HG03342 (cell line): ENCODE measurements around the gene HECW1.

Source experiments
- ATAC-seq: cut with Tn5 transposase; IDR thresholded peaks from one replicate; pipeline ENCODE4 v1.9.1; 2021; ENCODE audit warnings: mild to moderate bottlenecking, moderate library complexity; ENCODE audit not compliant: unreplicated experiment

Gene HECW1

DNA sequence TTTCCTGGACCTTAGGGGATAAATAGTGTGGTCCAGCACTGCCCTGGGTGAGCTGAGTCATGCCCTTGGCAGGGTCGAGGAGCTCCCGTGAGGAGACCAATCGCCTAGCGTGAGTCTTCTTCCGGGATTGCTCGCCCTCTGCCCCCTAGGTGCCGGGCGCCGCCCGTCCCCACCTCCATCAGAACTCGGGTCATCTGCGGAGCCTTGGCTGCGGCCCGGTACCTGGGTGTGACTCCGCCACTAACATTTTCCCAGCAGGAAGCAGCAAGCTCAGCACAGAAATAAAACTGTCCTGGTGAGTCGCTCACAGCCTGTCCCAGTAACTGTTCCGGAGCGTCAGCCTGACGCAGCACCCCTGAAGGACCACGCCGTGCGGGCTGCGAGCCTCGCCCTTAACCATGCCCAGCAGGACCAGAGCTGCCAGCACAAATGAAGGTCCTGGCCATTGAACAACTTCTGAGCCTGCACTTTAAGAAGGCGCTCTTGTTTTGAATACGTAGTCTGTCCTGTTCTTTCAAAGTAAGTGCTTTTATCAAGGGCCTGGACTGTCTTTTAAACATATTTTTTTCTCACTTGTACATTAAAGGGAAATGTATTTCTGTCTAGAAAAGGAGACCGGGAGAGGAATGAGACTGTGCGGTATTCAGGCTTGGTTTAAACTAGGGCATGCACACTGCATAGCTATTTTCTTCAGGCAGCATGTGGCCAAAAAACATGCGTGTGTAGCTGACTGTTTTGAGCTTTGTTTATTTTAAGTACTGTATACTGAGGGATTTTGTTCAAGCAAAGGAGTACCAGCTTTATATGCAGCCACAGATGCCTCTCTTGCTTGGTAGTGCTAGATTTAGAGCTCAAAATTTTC, 136.7 kb downstream of the HECW1 start:
- no peak for ATAC-seq

DNA sequence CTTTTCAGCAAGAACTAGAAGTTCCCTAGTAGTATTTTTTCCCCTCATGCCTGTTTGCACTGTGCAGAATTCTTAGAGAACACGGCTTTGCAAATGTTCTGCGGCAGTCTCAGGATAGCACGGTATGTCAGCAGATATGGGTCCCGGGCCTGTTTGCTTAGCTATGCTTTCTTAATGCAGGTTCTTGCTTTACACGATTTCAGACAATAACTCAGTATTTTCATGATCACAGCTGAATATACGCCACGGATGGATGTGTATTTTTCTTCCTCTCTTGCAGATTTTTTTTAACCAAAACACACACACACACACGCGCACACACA, 137.3 kb downstream of the HECW1 start:
- no peak for ATAC-seq

DNA sequence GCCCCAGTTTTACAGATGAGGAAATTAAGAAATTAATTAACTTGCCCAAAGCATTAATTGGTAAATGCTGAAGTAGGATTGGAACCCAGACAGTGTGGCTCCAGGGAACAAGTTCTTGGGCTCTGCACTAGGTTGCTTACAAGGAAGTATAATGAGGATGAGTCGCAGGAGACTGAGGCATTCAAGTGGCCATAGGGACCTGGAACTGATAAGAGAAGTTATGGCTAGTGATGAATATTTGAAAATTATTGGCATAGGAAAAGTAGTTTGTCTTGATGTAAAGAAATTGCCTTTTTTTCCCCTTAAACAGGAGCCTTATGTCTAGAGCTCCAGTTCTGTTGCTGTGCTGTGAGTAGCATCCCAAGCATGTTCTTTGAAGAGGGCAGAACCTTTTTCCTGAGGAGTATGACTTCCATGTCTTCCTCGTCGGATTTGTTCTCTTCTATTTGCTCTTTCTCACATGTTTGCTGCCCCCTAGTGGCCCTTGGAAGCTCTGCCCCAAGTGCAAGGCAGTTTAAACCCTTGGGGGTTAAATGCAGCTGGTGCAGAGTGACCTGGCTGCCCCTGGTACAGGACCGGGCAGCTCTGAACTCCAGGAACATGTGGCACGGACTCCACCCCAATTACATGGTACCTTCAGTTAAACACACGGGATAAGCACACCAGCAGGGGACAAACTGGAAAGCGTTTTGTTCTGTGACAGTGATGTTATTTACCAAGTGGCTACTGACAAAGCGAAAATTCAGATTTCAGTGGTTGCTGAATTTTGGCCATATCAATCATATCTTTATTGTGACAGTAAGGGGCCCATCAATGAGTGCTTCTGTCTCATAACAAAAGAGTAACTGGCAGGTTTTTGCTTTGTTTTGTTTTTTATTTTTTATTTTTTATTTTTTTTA, 148.8 kb downstream of the HECW1 start:
- ATAC-seq = peak; percentile 70

DNA sequence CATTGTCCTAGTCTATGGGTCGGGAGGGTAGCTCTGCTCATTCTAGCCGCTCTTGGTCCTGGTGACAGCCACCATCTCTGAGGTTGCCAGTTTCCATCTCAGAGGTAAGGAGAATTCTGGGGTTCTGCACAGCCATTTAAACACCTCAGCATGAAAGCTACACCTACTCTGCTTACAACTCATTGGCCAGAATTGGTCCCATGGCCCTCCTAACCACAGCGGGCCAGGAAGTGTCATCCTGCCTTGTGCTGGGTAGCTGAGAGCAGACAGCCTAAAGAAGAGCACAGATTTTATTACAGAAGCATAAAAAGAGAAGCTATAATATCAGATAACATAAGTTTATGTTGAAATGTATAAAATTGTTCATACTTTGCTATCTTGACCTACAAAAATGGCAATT, 152.7 kb downstream of the HECW1 start:
- no peak for ATAC-seq

DNA sequence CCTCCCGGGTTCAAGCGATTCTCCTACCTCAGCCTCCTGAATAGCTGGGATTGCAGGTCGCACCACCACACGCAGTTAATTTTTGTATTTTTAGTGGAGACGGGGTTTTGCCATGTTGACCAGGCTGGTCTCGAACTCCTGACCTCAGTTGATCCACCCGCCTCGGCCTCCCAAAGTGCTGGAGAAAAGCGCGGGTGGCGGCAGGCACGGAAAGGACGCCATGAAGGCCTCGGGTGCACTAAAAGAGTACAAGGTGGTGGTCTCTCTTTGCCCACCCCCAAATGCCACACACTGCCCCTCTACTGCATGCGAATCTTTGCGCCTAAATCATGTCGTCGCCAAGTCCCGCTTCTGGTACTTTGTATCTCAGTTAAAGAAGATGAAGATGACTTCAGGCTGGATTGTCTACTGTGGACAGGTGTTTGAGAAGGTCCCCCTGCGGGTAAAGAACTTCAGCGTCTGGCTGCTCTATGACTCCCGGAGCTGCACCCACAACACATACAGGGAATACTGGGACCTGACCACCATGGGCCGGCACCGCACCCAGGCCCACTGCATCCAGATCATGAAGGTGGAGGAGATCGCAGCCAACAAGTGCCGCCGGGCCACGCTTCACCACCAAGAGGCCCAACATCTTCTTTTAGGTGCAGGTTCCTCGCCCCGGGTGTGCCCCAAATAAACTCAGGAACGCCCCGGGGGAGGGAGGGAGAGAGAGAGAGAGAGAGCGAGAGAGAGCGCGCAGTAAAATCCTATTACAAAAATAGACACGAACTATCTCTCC, 161.7 kb downstream of the HECW1 start:
- no peak for ATAC-seq

DNA sequence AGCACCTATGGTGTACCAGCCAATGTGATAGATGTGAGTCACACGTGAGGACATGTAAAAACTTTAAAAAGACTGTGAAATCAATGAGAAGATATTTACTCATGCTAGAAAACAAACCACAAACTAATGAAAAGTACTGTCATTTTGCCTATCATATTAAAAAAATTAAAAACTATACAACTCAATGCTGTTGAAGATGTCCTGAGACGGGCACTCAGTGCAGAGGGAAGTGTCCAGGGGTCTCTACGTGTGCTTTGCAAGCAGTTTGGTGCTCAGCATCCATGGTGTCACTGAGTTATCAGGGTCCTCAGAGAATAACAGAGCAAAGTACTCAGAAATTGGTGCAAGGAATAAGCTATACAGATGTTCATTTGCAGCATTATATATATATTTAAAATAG, 162.3 kb downstream of the HECW1 start:
- ATAC-seq = no peak

DNA sequence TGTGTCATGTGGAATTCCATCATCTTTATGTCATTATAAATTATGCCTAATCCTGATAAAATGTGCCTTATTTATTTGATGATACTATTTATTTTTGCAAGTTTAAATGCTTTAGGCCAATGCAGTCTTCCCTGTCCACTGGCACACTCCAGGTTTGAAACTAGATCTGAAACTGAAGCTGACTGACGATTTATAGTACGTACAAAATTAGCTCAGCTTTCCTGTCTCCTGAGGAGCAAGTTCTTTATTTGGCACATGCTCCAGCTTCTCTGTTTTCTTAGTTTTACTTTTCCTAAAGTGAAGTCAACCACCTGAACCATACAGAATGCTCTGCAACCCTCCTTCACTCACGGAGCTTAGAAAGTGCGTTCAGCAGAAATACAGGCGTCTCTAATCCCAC, 164.1 kb downstream of the HECW1 start:
- no peak for ATAC-seq

DNA sequence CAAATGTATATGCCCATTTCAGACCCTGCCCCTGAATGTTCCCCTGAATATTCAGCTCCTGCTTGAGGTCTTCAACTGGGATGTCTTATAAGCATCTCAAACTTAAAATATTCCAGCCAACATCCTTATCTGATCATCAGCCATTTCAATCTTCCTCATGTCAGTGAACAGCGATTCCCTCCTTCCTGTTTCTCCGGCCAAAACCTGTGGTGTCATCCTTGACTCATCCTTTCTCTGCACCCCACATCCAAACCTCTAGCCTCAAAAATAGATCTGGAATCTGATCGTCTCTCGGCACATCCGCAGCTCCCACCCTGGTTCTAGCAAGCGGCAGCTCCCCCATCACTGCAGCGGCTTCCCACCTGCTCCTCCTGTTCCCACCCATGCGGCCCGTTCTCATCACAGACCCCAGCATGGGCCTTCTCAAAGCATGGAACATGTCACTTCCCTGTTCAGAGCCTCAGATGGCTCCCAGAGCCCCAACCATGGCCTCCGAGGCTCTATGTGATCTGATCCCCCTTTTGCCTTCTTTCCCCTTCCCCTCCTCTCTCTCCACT, 165.7 kb downstream of the HECW1 start:
- no peak for ATAC-seq

DNA sequence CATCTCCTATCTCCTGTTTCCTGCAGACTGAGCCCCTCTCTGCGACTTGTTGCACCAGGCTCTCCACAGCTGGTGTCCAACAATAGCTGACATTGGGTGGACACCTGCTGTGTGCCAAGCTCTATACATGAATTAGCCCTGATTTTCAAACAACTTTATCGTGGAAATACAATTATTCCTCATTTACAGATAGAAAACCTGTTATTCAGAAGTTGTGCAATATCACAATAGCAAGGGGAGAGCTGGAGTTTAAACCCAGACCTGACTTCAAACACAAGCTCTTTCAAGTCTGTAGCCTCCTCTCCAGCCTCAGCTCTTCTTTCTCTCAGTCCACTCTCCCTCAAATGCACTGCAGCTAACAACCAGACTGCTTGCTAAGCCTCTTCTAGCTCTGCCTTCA, 168.8 kb downstream of the HECW1 start:
- no peak for ATAC-seq

DNA sequence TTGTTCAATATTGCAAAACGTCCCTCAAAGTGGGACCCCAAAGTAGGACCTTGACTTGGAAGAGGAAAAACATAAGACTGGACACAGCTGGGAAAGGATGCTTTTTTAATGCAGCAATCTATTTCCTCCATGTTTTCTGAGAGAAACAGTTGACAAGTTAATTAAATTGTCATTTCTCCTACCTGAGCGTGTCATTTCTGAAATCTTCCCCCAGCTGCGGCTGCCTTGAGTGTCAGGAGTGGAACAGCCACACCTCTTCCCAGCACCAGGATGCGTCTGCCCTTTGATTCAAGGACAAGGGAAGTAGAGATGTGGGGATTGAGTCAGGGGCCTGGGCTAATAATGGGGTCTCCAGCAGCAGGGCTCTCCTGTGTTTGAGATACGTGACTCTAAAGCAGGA, 171.3 kb downstream of the HECW1 start:
- ATAC-seq = no peak

DNA sequence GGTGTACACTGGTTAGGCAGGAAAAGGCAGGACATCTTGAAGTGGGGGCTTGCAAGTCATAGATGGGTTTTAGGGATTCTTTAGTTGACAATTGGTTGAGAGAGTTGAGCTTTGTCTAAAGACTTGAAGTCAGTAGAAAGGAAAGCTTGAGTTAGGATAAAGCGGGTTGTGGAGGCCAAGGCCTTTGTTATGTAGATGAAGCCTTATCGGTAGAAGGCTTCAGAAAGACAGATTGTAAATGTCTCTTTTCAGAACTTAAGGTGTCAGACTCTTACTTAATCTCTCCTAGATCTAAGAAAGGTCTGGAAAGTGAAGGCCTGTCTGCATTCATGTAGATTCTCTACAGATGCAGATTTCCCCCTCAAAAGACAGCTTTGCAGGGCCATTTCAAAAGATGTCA, 177.4 kb downstream of the HECW1 start:
- no peak for ATAC-seq

DNA sequence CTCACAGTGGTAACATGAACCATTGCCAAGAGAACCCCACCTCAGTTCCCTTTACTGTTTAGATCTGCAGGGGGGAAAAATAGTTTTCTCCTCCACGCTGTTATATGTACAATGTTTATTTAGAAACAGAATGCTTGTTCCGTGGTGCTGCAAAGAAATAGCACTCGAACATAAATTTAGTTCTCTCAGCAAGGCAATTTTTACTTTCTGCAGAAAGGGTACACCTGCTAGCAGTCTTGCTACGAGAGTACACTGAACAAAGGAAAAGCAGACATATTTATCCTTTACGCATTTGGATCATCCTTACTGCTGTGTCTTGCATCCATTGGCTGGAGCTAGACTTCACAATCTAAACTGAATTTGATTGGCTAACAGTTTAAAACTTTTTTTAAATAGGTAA, 178.5 kb downstream of the HECW1 start:
- ATAC-seq = no peak

DNA sequence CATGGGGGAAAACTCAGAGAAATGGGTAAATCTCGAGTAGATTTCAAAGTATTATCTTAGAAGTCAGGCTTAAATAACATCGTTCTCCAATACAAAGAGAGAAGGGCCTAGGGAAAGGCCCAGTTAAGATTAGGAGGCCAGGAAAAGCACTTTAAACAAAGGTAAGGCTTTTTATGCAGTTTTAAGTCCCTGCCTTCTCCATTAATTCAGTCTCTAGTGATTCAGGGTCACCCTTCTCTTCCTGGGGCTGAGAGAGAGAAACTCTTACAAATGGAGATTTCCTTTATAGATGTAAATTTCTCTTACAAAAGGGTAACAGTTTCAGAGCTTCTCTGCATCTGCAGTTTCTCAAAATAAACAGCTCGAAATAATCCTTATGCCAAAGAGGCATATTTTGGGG, 179.3 kb downstream of the HECW1 start:
- ATAC-seq = no peak

DNA sequence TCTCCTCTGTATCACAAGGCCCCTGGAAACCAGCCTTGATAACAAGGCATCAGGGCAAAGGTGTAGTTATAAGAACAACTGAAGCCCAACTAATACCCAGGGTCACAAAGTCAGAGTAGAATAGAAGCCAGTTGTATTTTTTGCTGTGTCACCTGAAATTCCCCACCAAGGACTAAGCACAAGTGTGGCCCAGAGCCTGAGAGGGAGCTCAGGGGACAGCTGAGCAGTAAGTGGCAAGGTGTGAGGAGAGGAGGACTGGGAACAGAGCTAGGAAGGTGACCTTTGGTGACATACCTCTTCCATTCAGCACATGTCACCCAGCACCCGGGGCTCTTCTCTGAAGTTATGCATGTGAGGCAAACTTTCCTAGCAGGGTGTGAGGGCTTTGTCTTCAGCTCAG, 179.9 kb downstream of the HECW1 start:
- ATAC-seq = no peak

DNA sequence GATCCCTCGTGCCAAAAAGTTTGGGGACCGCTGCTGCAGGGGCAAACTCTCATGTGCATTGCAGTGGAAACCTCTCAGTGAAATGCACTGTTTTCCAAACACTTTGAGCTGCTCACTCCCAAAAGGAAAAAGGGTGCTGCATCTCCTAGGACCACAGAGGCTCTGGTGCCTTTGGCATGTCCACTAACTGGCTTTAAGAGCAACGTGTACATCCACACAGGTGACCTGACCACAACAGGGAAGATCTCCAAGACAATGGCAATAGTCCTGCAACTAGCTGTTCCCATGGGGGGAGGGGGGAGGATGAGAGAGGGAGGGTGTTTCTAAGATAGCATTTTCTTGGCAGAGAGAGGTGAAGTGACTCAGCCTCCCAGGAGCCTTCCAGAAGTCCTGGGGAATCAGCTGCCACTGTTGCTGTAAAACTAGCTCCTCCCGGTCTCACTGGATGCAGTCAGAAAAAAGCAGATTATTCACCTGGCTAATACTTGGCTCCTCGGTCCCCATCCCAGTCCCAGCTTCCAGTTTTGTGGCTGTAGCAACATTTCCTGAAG, 181.7 kb downstream of the HECW1 start:
- ATAC-seq = no peak

DNA sequence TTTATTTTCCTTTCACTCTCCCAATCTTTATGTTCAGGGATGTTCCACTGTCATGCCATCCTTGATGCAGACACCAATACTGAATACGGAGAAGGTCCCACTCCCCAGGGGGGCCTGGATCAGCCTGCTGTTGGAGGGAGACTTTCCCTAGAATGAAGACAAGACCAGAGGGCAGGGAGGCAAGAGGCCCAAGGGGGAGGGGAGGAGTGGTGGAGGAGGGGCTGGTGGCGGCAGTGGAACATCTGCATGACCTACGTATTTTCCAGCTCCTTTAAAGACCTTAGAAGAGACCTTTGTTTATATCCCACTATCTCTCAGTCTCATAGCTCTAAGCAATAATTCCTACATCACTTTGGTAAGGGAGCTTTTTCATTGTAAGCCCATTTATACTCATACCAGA, 183.0 kb downstream of the HECW1 start:
- ATAC-seq = no peak

DNA sequence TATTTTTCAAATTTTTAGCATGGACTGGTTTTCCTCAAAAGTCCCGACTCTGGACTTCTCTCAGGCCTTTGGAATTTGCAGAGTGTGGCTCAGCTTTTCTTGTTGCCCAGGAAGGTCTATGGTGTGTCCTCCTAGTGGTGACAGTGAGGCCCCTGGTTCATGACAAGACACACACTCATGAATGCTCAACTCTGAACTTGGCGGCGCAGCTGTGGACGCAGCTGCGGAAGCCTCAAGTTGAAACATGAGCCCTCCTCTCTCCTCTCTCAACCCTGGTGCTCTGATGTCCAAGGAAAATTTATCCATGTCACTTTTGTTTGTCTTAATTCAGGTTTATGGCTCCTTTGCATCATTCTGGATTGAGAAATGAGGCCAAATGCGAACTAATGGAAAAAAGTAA, 183.9 kb downstream of the HECW1 start:
- ATAC-seq = no peak

DNA sequence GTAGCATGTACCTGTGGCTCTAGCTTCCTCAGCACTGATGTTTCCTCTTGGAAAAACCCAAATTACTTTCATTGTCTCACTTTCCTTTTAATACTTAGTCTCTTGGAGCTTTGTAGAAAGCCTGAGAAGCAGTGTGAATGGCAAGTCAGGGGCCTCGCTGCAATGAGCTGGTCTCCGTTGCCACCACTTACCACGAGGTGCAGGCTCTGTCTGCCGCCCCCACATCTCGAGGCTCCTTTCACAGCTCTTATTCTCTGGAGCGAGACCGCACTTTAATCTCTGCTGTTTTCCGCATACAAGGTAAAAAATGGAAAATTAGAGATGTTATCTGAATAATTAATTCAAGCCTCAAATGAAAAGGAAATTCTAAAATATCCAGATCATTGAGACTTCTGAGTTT, 186.2 kb downstream of the HECW1 start:
- ATAC-seq = no peak

DNA sequence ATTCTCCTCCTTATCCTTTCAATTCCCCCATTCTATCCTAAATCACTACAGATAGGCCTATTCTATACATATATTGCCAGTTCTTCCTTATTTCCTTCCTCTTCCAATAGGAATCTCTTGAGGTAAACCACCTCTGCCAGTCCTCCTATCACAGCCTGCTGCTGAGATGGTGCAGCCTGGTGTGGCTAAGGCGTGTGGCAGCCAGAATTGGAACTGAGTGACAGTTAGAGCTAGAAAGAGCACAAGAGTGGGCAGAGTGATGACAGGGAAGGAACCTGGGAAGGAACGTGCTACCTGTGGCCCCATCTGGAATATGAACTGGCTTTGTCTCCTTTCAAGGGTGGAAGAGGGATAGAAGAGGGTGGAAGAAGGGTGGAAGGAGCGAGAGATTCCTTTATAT, 187.7 kb downstream of the HECW1 start:
- no peak for ATAC-seq

DNA sequence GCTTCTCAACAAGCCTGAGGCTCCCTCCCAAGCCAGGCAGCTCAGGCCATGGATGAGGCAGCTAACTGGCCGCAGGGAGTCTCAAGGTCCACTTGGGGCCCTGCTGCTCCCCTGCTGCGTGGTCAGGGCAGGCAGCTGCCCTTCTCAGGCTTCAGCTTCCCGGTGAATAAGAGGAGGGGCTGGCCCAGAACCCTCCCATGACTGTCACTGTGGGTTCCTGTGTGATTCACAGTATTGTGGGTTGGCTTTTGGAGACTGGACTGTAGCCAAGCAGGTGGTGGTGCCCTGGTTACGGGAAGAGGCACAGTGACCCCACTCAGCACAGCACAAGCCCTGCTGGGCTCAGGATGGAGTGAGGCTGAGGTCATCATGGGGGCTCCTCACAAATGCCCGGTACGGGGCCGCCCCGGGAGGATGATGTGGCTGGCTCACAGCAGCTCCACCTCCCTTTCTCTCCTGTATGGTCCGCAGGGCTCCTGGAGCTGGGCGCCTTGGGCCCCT, 189.8 kb downstream of the HECW1 start:
- ATAC-seq = no peak
